ENCODE measurements around the gene KLF11.
A peak's percentile ranks its signal among the peaks of the same experiment; 100 is the strongest.

Gene KLF11

GRCh38 chr2:10035633-10036032 is 7.7 kb upstream of the KLF11 start:
- H3K4me3 ChIP-seq (ENCODE audit: low read length), result no peak overlapping the region
- no peak for DNase-seq (ENCODE audit: low read depth, low spot score)

GRCh38 chr2:10036095-10036884 is 7.1 kb upstream of the KLF11 start:
- no peak for DNase-seq (ENCODE audit: low read depth, low spot score)
- H3K4me3 ChIP-seq (ENCODE audit: low read length), result no peak overlapping the region

- no peak for DNase-seq (ENCODE audit: low read depth, low spot score)
- H3K4me3 ChIP-seq (ENCODE audit: low read length), result no peak overlapping the region
Observed at GRCh38 chr2:10038123-10038522, 5.2 kb upstream of the KLF11 start.

- no peak overlapping the region for H3K4me3 ChIP-seq (ENCODE audit: low read length)
- no peak for DNase-seq (ENCODE audit: low read depth, low spot score)
Observed at GRCh38 chr2:10038716-10039115, 4.6 kb upstream of the KLF11 start.

DNA sequence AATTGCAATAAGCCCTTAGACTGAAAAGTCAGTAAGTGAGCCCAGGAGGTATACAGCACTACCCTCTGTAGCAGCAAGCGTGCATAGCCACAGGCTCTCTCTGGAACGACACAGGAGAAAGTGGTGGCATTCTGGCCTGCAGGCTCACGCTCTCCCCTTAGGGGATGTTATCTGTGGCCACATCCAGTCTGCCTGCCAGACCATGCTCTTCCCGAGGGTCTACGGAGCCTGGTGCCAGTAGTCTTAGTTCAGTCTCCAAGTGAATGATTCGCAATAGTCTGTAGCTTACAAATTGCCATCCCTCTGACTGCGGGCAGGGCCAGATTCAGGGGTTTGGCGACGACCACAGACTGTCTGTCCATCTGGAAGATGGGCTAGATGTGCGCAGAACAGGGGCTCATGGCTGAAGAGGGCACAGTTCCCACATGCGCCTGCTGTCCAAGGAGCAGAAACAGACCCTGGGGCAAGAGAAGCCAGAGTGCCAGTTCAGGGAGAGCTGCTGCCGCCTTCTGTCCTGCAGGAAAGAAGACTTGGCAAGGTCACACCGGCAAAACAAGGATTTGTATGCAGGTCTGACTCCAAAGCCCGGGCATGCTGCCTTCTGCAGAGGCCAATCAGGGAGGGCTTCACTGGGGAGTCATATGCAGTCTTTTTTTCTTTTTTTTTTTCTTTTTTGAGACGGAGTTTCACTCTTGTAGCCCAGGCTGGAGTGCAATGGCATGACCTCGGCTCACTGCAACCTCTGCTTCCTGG is 3.5 kb upstream of the KLF11 start:
- no peak overlapping the region for H3K4me3 ChIP-seq (ENCODE audit: low read length)
- no peak for DNase-seq (ENCODE audit: low read depth, low spot score)

DNA sequence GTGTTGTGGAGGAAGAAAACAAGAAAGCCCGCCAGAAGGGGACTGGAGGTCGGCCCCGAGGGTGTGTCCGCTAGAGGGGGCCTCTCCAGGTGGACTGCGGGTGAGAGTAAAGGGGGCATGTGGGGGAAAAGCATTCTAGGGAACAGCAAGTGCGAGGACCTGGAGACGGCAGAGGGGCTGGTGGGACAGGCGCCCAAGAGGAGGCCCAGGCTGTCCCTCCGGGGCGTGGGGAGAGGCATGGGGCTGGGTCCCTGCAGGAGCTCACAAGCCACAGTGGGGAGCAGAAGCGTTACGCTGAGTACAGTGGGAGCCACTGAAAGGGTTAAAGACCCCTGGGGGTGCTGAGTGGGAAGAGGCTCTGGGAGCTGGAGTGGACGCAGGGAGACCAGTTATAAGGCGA is 1.6 kb upstream of the KLF11 start:
- no peak overlapping the region for H3K4me3 ChIP-seq (ENCODE audit: low read length)
- DNase-seq (ENCODE audit: low read depth, low spot score), result no peak

DNA sequence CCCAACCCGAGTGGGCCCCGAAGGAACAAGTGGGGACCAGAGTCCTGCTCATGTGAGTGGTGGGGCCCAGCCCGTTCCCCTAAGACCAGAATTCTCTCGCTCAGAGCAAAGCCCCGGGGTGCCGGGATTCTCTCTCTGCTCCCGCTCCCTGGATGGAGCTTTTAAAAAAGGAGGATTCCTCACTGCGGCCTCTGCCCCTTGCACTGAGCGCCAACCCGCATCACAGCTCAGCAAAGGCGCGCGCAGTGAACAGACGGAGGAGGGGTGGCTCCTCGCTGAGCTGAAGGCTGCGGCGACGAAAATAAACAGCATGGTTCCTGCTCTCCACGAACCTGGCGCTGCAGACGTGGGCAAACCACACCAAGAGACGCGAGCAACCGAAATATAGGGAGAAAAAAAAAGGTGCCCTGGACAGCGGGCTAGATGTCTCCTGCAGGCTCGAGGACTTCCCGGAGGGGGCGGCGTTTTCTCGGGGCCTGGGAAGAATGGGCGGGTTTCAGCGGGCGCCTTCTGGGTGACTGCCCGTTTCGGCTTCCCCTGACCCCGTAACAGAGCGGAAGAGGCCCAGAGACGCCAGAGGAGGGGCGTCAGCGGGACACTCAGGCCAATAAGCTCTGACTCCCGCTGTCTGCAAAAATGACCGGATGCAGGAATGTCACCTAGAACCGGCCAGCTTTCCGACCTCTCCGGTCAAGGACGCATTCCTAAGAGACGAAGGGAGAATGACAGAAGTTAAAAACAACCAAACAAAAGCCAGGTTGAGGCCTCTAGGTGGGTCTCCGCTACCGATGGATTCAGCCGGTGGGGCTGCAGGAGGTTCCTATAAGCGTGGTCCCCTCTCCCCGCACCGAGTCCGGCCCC is 819 bp upstream of the KLF11 start:
- H3K4me3 ChIP-seq (ENCODE audit: low read length), result no peak overlapping the region
- DNase-seq (ENCODE audit: low read depth, low spot score), result no peak

DNA sequence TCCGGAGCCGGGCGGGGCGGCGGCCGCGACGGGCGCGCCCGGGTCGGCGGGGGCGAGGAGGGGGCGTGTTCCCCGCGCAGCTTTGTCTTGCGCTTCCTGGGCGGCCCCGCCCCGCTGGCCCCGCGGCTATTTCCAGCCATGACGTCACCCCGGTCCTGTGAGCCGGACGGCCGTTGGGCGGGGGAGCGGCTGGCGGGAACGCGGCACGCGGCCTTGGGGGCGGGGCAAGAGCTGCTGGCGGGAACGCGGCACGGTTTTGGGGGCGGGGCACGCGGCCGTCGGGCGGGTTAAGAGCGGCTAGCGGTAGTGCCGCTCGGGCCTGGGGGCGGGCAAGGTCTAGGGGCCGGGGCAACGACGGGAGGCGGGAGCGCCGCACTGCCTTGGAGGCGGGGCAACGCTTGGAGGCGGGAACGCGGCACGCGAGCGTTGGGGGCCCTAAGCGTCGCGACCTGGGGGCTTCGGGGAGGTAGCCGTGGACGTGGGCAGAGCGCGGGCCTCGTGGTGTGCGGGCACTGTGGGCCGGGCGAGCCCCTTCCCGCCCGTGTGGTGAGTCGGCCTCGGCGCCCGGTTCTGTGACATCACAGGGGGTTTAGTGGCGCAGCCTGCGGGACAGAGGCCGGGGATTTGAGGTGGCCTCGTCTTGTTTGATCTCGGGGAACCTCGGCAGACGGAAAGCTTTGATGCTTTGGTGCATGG is 704 bp downstream of the KLF11 start:
- peak overlapping the region; percentile 28 for H3K4me3 ChIP-seq (ENCODE audit: low read length)
- DNase-seq (ENCODE audit: low read depth, low spot score), result peak; percentile 67

GRCh38 chr2:10045561-10046355 is 2.4 kb downstream of the KLF11 start:
- H3K4me3 ChIP-seq (ENCODE audit: low read length), result no peak overlapping the region
- DNase-seq (ENCODE audit: low read depth, low spot score), result no peak

- no peak overlapping the region for H3K4me3 ChIP-seq (ENCODE audit: low read length)
- DNase-seq (ENCODE audit: low read depth, low spot score), result no peak
Observed at GRCh38 chr2:10046931-10047330, 3.6 kb downstream of the KLF11 start.

DNA sequence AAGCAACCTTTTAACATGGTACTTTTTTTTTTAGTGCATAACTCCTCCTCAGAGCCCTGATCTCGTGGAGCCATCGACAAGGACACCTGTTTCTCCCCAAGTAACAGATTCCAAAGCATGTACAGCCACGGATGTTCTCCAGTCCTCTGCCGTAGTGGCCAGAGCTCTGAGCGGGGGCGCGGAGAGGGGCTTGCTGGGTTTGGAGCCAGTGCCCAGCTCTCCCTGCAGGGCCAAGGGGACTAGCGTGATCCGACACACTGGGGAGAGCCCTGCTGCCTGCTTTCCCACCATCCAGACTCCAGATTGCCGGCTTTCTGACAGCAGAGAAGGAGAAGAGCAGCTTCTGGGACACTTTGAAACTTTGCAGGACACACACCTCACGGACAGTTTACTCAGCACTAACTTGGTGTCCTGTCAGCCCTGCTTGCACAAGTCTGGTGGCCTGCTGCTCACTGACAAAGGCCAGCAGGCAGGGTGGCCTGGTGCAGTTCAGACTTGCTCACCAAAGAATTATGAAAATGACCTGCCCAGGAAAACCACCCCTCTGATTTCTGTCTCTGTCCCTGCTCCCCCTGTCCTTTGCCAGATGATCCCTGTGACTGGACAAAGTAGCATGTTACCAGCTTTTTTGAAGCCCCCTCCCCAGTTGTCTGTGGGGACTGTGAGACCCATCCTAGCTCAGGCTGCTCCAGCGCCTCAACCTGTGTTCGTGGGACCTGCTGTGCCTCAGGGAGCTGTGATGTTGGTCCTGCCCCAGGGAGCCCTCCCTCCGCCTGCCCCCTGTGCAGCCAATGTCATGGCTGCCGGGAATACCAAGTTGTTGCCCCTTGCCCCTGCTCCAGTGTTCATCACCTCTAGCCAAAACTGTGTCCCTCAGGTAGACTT is 4.5 kb downstream of the KLF11 start:
- DNase-seq (ENCODE audit: low read depth, low spot score), result no peak
- H3K4me3 ChIP-seq (ENCODE audit: low read length), result no peak overlapping the region

DNA sequence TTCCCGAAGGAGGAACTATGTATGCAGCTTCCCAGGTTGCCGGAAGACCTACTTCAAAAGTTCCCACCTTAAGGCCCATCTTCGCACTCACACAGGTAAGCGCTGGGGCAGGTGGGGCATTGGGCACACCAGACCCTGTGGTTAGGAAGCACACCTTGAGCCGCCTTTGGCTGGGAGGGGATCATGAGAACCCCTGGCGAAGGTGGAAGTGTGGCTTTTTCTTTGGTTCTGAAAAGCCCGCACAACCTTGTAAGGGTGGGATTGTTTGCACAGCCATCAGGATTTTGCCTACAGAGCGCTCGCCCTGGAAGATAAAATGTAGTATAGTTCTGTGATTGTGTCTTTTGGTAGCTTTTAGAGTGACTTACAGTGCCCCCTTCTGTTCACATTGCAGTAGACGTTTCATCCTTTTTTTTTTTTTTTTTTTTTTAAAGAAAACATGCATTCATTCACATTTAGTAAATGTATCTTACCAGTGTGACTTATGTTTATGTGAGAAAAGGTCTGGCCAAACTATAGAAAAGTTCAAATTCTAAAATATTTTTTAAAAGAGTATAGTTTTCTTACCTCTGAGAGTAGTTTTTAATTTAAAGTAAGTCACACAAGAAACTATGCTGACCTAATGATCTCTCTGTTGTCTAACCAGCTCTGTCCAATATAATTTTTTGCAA is 5.3 kb downstream of the KLF11 start:
- H3K4me3 ChIP-seq (ENCODE audit: low read length), result no peak overlapping the region
- DNase-seq (ENCODE audit: low read depth, low spot score), result peak; percentile 43

DNA sequence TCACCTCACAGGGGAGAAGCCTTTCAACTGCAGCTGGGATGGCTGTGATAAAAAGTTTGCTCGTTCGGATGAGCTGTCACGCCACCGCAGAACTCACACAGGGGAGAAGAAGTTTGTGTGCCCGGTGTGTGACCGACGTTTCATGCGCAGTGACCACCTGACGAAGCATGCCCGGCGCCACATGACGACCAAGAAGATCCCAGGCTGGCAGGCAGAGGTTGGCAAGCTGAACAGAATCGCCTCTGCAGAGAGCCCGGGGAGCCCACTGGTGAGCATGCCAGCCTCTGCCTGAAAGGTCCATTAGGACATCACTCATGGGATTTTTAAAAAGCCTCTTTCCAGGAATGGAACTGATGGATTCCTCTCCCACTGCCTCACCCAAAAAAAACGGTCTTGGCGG is 8.9 kb downstream of the KLF11 start:
- DNase-seq (ENCODE audit: low read depth, low spot score), result no peak
- no peak overlapping the region for H3K4me3 ChIP-seq (ENCODE audit: low read length)

- no peak overlapping the region for H3K4me3 ChIP-seq (ENCODE audit: low read length)
- no peak for DNase-seq (ENCODE audit: low read depth, low spot score)
Observed at GRCh38 chr2:10053351-10053750, 10.0 kb downstream of the KLF11 start.

GRCh38 chr2:10054424-10054823 is 11.1 kb downstream of the KLF11 start:
- DNase-seq (ENCODE audit: low read depth, low spot score), result no peak
- no peak overlapping the region for H3K4me3 ChIP-seq (ENCODE audit: low read length)

- no peak overlapping the region for H3K4me3 ChIP-seq (ENCODE audit: low read length)
- DNase-seq (ENCODE audit: low read depth, low spot score), result no peak
Observed at GRCh38 chr2:10054976-10055375, 11.6 kb downstream of the KLF11 start.

GRCh38 chr2:10056439-10056838 is 13.1 kb downstream of the KLF11 start:
- DNase-seq (ENCODE audit: low read depth, low spot score), result no peak
- no peak overlapping the region for H3K4me3 ChIP-seq (ENCODE audit: low read length)

All from Jurkat, Clone E6-1 (cell line).